GM19467 (cell line): ENCODE results near the gene IRAK3.

Source experiments
- ATAC-seq: cut with Tn5 transposase; IDR thresholded peaks from one replicate; pipeline ENCODE4 v1.9.1; 2021; ENCODE audit warnings: mild to moderate bottlenecking, moderate library complexity; ENCODE audit not compliant: unreplicated experiment

The IRAK3 gene

DNA sequence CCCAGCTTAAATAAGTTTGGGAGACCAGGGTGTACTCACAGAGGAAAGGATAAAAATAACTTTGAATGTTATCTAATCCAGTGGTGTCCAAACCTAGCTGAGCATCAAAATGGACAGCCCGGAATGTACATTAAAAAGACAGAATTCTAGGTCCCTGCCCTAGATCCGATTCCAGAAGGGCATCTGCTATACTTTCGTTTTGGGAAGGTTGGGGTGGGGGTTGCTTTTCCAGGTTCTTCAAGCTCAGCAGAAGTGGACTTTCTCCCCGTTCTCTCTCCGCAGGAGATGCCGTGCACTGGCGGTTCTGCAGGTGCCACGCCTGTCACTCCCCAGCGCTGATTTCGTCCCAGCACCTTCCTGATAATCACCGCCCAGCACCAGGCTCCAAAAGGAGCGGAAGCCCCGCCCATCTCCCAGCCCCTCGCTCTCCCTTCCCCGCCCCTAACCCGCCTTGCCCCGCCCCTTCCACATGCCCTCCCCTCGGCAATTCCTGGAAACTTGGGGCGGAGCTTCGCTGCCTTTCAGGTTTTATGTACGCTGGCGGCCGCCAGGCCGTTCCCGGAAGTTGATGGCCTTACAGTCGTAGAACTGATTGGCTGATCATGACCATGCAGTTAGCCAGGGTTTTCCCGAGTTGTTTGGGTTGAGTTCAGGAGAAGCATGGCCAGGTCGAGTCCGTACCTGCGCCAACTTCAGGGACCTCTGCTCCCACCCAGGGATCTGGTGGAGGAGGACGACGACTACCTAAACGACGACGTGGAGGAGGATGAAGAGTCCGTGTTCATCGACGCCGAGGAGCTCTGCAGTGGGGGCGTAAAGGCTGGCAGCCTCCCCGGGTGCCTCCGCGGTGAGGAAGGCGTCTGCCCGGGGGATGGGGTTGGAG lies 113.2 kb downstream of the IRAK3 start, which contains the start of gene HELB:
TSS of gene HELB (plus strand) at position 550 of the 883 bp plus-strand sequence. CDS start at position 661, 111 bp downstream.
- peak; percentile 90 for ATAC-seq

DNA sequence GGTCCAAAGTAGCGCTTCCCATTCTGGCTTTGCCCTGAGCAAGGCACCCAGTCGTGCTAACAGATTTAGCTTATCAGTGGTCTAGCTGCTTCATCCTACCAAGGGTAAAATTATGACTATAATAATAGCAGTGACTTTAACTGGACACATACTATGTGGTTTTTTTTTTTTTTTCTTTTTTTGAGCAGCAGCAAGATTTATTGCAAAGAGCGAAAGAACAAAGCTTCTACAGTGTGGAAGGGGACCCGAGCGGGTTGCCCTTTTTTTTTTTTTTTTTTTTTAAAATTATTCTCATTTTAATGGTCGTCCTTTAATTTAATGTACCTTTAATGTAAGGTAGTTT lies 113.8 kb downstream of the IRAK3 start:
- ATAC-seq, result no peak

DNA sequence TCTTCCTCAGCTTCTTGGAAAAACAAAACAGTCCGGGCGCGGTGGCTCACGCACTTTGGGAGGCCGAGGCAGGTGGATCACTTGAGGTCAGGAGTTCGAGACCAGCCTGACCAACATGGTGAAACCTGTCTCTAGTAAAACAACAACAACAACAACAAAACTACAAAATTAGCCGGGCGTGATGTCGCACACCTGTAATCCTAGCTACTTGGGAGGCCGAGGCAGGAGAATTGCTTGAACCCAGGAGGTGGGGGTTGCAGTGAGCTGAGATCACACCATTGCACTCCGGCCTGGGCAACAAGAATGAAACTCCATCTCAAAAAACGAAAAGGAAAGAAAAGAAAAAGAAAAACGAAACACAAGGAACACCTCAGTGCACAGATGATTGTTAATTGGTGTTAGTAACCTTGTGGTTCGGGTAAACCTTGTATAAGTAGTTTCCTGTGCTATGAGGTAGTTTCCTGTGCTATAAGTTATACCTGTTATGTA lies 114.3 kb downstream of the IRAK3 start:
- ATAC-seq, result peak; percentile 53
